ENCODE results near the gene IFNA6.
A peak's percentile ranks its signal among the peaks of the same experiment; 100 is the strongest.
"Not testable (repeated sequence)": the region's sequence is repeated elsewhere in the genome, so short reads cannot be mapped to it uniquely, and the experiment has no call there.

Gene IFNA6

DNA sequence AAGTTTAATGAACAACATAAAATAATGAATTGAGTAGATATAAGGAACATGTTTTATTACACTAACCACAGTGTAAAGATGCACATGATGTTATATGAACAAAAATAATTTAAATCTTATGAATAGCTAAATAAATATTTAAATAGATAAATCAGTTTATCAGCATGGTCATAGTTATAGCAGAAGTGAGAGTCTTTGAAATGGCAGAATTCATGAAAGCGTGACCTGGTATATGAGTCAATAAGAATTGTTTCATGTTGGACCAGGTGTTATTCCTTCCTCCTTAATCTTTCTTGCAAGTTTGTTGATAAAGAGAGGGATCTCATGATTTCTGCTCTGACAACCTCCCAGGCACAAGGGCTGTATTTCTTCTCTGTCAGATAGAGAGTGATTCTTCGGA lies 16.5 kb upstream of the IFNA6 start:
- H3K27me3 ChIP-seq (ENCODE audit: insufficient read depth, low read length), result not testable (repeated sequence)

DNA sequence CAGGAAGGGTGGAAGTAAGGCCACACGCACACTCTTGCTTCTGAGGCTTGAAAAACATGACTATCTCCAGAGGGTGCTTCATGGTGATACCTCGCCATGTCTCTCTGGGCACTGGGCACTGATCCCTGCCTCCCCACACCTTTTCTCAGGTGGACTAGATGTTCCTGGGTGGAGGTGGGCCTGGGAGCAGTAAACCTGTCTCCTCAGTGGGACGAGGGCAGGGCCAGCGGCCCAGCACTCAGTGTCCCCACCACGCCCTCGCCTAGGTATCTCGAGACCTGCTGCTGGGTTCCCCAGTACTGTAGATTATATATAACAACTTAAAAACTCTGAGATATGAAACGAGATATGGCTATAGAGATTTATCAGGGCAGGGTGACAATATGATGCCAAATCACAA lies 11.6 kb upstream of the IFNA6 start:
- H3K36me3 ChIP-seq (ENCODE audit: insufficient read depth, low read length), result no peaks in the 10 kb centered on the region
- no peaks in the 10 kb centered on the region for H3K27me3 ChIP-seq (ENCODE audit: insufficient read depth, low read length)
- no peaks in the 10 kb centered on the region for H3K4me1 ChIP-seq (ENCODE audit: insufficient read depth, low read length)
- H3K9ac ChIP-seq (ENCODE audit: low read depth, low read length), result no peak overlapping the region
- no peak overlapping the region for H3K4me3 ChIP-seq (ENCODE audit: low read length)
- WGBS, result 98% methylated on average over 6 of the region's 8 CpGs
- no peak overlapping the region for H3K27ac ChIP-seq (ENCODE audit: low read depth, low read length)
- H3K9me3 ChIP-seq (ENCODE audit: insufficient read depth, low read depth, low read length), result no peaks in the 10 kb centered on the region

More for the DNA sequence above, 16.5 kb upstream of the IFNA6 start:
- H3K27ac ChIP-seq (ENCODE audit: low read depth, low read length); H3K9ac ChIP-seq (ENCODE audit: low read depth, low read length); H3K4me3 ChIP-seq (ENCODE audit: low read length); H3K9me3 ChIP-seq (ENCODE audit: insufficient read depth, low read depth, low read length); H3K36me3 ChIP-seq (ENCODE audit: insufficient read depth, low read length); H3K4me1 ChIP-seq (ENCODE audit: insufficient read depth, low read length): not testable (repeated sequence)
- 100% methylated on average over 1 of the region's 2 CpGs for WGBS

DNA sequence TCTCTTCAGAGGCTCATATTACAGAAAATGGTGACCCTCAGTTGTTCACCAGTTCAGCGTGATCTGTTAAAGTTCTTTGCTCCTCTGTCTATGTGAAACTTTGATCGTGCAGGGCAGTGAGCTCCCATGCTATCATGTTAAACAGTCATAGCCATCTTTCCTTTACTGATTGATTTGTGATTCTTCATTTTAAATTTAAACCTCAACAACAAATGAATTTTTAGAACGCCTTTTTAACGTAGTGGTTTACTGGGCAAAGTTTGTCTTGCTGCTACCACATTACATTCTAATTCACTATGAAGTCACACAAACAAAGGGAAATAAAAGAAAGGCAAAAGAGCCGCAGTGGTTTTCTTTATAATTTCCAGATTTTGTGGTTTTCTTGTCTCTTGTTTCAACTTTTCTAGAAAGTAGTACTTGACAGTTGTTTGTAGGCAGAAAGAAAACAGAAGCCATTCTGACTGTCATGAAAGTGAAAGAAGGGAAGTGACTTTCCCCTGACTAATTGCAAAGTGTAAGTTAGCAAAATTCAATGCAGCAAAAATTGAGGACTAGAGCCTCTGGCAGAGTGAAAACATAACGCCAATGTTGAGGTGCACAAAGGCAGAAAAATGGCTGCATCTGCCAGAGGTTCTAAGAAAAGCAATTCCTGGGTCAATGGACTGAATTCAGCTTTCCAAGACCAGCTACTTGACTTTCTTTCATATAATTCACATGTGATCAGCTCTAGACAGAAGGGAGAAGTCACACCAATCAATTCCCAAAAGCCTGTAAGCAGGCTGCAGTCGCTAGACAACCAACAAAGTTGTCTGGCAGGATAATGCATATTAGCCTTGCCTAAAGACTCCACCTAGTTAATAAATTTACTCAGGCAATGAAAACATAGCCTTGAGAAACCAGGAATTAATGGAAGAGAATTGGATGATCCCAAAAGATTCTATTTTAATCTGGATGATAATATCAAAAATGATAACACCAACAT lies 7.1 kb upstream of the IFNA6 start:
- Histone ChIP-seq H3K27me3 (ENCODE audit: insufficient read depth, low read length) (no peaks in the 10 kb centered on the region), H3K27ac (ENCODE audit: low read depth, low read length) (no peak overlapping the region), H3K9me3 (ENCODE audit: insufficient read depth, low read depth, low read length) (no peaks in the 10 kb centered on the region), H3K4me3 (ENCODE audit: low read length) (no peak overlapping the region), H3K9ac (ENCODE audit: low read depth, low read length) (no peak overlapping the region), H3K4me1 (ENCODE audit: insufficient read depth, low read length) (no peaks in the 10 kb centered on the region), H3K36me3 (ENCODE audit: insufficient read depth, low read length) (no peaks in the 10 kb centered on the region)
- WGBS, result 88% methylated on average over 7 of the region's 7 CpGs

DNA sequence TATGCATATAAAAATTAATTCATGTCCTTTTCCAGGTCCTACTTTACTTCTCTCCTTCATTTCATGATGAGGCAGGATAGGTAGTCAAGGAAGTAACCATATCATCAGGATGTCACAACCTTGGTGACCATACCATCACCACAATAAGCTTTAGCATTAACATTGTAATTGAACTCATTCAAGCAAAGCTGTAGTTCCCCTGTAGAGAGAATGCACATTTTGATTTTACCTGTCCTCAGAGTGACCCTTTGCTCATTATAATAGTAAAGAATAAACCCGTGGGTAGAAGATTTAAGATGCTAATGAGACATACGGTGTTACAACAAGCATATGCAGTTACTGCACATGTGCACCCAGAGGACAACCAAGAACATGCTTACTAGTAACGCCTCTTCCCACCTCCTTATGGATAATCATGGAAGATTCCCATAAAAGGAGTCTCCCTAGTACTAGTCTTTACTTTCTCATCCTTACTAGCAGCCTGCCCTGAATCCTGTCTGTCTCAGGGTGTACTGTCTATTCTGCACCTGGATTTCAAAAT lies 2.2 kb downstream of the IFNA6 start:
- Histone ChIP-seq H3K4me3 (ENCODE audit: low read length) (no peak overlapping the region), H3K27ac (ENCODE audit: low read depth, low read length) (no peak overlapping the region), H3K9me3 (ENCODE audit: insufficient read depth, low read depth, low read length) (no peaks in the 10 kb centered on the region), H3K9ac (ENCODE audit: low read depth, low read length) (no peak overlapping the region), H3K36me3 (ENCODE audit: insufficient read depth, low read length) (no peaks in the 10 kb centered on the region), H3K27me3 (ENCODE audit: insufficient read depth, low read length) (no peaks in the 10 kb centered on the region), H3K4me1 (ENCODE audit: insufficient read depth, low read length) (no peaks in the 10 kb centered on the region)
- 90% methylated on average over 2 of the region's 3 CpGs for WGBS

DNA sequence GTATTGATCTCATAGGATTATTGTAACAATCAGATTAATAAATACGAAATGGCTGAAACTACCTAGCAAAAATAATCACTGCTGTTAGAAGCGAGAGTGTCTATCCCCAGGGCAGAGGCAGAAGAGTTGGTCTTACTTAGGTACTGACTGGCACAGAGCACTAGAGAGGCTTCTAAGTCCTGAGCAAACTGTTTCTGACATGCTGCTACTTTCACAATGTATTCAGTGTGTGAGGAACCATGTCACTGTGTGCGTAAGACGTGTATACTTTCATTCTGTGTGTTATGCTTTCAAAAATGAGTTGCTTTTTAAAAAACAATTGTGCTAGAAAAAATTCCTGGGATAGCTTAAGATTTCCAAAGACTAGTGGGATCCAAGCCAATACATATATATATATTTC lies 10.0 kb downstream of the IFNA6 start:
- Histone ChIP-seq H3K4me1 (ENCODE audit: insufficient read depth, low read length) (peaks cover 3% of the 10 kb centered on the region; the same call in 1 of the 2 replicates), H3K4me3 (ENCODE audit: low read length) (no peak overlapping the region), H3K36me3 (ENCODE audit: insufficient read depth, low read length) (no peaks in the 10 kb centered on the region), H3K9me3 (ENCODE audit: insufficient read depth, low read depth, low read length) (no peaks in the 10 kb centered on the region), H3K27me3 (ENCODE audit: insufficient read depth, low read length) (no peaks in the 10 kb centered on the region), H3K27ac (ENCODE audit: low read depth, low read length) (no peak overlapping the region), H3K9ac (ENCODE audit: low read depth, low read length) (no peak overlapping the region)
- WGBS, result 94% methylated on average over 4 of the region's 4 CpGs

DNA sequence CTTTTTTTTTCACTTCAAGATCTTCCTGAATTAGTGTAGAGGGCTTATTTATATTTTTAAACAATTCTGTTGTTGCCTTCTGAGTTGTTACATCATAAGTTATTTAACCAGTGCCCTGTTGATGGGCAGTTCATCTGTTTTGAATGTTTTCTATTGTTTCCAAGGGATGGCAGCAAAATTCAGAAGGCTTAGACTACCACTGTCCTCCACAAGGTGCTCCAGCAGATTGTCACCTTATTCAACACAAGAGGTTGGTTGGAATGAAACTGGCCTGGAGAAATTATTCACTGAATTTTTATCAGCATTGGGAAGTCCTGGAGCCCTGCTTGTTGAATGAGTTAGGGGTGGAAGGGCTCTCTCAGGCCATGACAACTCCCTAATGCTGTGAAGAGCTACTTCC lies 14.2 kb downstream of the IFNA6 start:
- H3K9ac ChIP-seq (ENCODE audit: low read depth, low read length), result no peak overlapping the region
- H3K27me3 ChIP-seq (ENCODE audit: insufficient read depth, low read length), result no peaks in the 10 kb centered on the region
- H3K27ac ChIP-seq (ENCODE audit: low read depth, low read length), result no peak overlapping the region
- H3K4me1 ChIP-seq (ENCODE audit: insufficient read depth, low read length), result peaks cover 12% of the 10 kb centered on the region; the same call in 1 of the 2 replicates
- H3K36me3 ChIP-seq (ENCODE audit: insufficient read depth, low read length), result peaks cover 15% of the 10 kb centered on the region; the same call in 1 of the 2 replicates
- H3K4me3 ChIP-seq (ENCODE audit: low read length), result no peak overlapping the region
- no peaks in the 10 kb centered on the region for H3K9me3 ChIP-seq (ENCODE audit: insufficient read depth, low read depth, low read length)

DNA sequence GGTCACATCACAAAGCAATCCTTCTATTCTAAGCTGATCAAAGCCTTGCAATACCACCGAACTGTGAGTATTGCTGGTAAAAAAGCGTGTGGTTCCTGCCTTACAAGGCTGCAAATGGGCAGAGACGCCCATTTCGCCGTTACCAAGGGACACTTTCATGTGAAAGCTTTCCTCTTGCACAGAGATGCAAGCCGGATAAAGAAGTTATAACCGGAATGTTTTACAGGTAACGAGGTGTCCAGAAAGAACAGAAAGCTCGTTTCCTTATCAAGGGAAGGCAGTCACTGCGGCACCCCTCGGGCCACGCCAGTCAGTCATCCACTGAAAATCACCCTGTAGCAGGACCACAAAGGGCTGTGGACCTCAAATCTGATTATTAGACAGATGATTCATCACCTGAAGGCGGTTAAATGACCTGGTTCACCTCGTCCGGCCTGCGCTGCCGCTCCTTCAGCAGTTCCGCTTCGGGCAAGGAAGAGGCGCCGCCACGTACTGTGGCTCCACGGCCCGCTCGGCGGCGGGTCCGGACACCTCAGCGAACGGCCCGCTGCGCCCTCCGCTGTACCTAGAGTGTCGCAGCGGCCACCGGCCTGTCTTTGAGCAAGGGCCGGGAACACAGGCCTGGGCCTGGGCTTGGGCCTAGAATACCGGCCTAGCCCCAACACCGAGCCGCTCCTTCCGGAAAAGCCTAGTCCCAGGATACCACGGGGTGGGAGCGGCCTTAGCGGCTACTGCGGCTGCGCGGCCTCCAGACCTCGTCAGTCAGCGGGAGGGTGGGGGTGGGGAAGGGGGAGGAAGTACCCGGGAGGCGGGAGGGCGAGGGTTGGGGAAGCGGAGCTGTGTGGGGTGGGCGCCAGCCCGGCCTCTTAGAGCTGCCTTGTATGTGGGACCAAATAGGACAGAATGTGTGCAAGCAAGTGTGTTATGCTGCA lies 15.7 kb downstream of the IFNA6 start, which contains the start of gene KLHL9:
TSS of gene KLHL9 (minus strand) at position 704 of the 932 bp plus-strand sequence. CDS start at position 159, 545 bp downstream.
- peaks cover 22% of the 10 kb centered on the region for H3K36me3 ChIP-seq (ENCODE audit: insufficient read depth, low read length)
- no peaks in the 10 kb centered on the region for H3K9me3 ChIP-seq (ENCODE audit: insufficient read depth, low read depth, low read length)
- H3K27ac ChIP-seq (ENCODE audit: low read depth, low read length), result peak within 1 kb of the TSS; percentile 82
- H3K27me3 ChIP-seq (ENCODE audit: insufficient read depth, low read length), result no peaks in the 10 kb centered on the region
- peak within 1 kb of the TSS; percentile 96 for H3K4me3 ChIP-seq (ENCODE audit: low read length)
- H3K4me1 ChIP-seq (ENCODE audit: insufficient read depth, low read length), result peaks cover 12% of the 10 kb centered on the region; the same call in 1 of the 2 replicates
- WGBS, result under 1% methylated on average over 55 of the region's 55 CpGs
- peak within 1 kb of the TSS; percentile 97 for H3K9ac ChIP-seq (ENCODE audit: low read depth, low read length)

DNA sequence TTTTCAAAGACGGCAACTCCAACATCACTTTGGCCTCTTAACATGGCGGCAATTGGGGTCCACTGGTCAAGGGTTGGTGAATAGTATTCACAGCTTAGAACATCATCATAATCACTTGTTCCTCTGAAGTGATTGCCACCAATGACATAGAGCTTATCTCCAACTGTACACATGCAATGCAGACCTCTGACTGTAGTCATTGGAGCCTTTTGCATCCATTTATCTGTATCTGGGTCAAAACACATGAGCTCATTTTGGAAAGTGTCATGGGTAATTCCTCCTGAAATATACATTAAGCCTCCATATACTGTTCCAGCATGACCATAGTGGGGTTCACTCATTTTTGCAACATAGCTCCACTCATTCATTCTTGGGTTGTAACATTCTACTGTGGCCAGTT lies 17.5 kb downstream of the IFNA6 start:
- H3K4me1 ChIP-seq (ENCODE audit: insufficient read depth, low read length), result peaks cover 12% of the 10 kb centered on the region; the same call in 1 of the 2 replicates
- no peak overlapping the region for H3K27ac ChIP-seq (ENCODE audit: low read depth, low read length)
- no peaks in the 10 kb centered on the region for H3K9me3 ChIP-seq (ENCODE audit: insufficient read depth, low read depth, low read length)
- no peaks in the 10 kb centered on the region for H3K27me3 ChIP-seq (ENCODE audit: insufficient read depth, low read length)
- H3K36me3 ChIP-seq (ENCODE audit: insufficient read depth, low read length), result peaks cover 25% of the 10 kb centered on the region
- H3K4me3 ChIP-seq (ENCODE audit: low read length), result peak overlapping the region; percentile 96; the same call in 1 of the 2 replicates
- WGBS, result 91% methylated on average over 2 of the region's 2 CpGs
- no peak overlapping the region for H3K9ac ChIP-seq (ENCODE audit: low read depth, low read length)

DNA sequence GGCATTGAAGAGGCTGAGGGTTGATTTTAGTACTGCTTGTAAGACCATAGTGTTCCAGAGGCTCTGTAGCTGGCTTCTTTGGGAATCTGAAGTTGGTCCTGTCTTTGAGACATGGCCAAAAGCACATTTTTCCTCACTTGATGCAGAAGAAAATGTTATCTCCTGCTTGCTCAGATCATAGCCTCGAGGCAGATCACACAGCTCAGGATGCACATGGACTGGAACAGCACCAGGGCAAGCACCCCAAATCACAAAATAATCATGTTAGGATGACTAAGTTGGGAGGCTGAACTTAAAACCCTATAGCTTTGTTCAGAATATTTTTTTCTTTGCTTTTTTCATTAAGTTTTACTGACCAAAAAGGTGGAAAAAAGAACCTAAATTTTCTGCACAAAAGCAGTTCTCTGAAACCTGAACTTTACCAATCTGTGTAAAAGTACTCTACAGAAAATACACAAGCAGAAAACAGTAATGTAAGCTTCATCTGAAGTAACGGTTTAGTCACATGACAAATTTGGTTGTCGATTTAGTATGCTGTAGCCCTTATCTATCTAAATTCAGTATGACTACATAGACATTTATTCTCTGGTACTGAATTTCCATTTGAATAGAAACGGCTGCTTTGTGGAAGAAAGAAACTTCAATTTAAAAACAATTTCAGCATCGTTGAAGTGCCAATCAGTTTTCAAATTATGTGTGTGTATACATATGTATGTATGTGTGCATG lies 18.8 kb downstream of the IFNA6 start:
- Histone ChIP-seq H3K9ac (ENCODE audit: low read depth, low read length) (no peak overlapping the region), H3K27ac (ENCODE audit: low read depth, low read length) (no peak overlapping the region), H3K9me3 (ENCODE audit: insufficient read depth, low read depth, low read length) (no peaks in the 10 kb centered on the region), H3K4me3 (ENCODE audit: low read length) (no peak overlapping the region), H3K36me3 (ENCODE audit: insufficient read depth, low read length) (peaks cover 25% of the 10 kb centered on the region), H3K27me3 (ENCODE audit: insufficient read depth, low read length) (no peaks in the 10 kb centered on the region), H3K4me1 (ENCODE audit: insufficient read depth, low read length) (peaks cover 12% of the 10 kb centered on the region; the same call in 1 of the 2 replicates)
- WGBS, result 98% methylated on average over 5 of the region's 5 CpGs

DNA sequence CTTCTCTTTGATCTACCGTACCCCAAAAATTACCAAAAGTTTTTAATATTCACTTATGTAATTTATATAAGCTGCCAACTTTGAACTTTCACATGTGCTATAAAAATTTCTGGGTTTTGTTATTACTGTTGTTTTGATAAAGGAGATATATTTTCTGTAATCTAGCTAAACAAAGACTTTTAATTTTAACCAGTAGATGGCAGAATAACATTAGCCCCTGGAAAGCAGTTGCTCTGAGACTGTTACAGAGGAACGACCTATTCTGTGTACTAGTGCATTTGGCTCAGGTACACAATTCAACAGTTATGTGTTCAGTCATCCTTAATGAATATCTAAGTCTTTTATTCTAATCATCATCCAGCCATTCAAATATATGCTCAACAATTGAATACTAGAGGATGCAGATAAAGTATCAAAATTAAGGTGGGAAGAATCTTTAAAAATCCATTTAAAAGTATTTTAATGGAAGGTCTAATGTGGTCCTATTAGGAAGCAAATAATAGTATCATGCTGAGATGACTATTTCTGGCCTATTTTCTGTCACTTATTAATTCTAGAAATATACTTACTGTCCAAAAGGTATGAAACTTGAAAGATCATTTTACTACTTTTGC lies 24.1 kb downstream of the IFNA6 start:
- H3K4me3 ChIP-seq (ENCODE audit: low read length), result no peak overlapping the region
- H3K27me3 ChIP-seq (ENCODE audit: insufficient read depth, low read length), result no peaks in the 10 kb centered on the region
- peaks cover 16% of the 10 kb centered on the region for H3K36me3 ChIP-seq (ENCODE audit: insufficient read depth, low read length)
- H3K27ac ChIP-seq (ENCODE audit: low read depth, low read length), result no peak overlapping the region
- no peaks in the 10 kb centered on the region for H3K4me1 ChIP-seq (ENCODE audit: insufficient read depth, low read length)
- H3K9me3 ChIP-seq (ENCODE audit: insufficient read depth, low read depth, low read length), result no peaks in the 10 kb centered on the region
- 20% methylated on average over 1 of the region's 2 CpGs for WGBS
- H3K9ac ChIP-seq (ENCODE audit: low read depth, low read length), result no peak overlapping the region
